Loucy (cell line): ENCODE data around the gene SYT7.

Experiments used
- H2AFZ ChIP-seq: fragments of 200-600 bp; sonication (generic); 2 replicates; pipeline ENCODE4 v1.6.0; 2016; ENCODE audit warnings: antibody characterized with exemption, mild to moderate bottlenecking, low read length, moderate library complexity
- H3F3A ChIP-seq: fragments of 200-600 bp; 2 replicates; pipeline ENCODE4 v1.6.0; 2016; ENCODE audit warnings: antibody characterized with exemption, low read depth, mild to moderate bottlenecking
- H3K27me3 ChIP-seq: fragments of 200-600 bp; sonication (generic); 2 replicates; pipeline ENCODE4 v1.6.1; 2014; ENCODE audit warnings: low read length, mild to moderate bottlenecking; ENCODE audit not compliant: insufficient read depth, poor library complexity, severe bottlenecking
- H3K36me3 ChIP-seq: fragments of 200-600 bp; sonication (generic); 2 replicates; pipeline ENCODE4 v1.6.1; 2016; ENCODE audit warnings: low read length; ENCODE audit not compliant: insufficient read depth
- H3K4me1 ChIP-seq: fragments of 200-600 bp; sonication (generic); 2 replicates; pipeline ENCODE4 v1.5.1; 2014; ENCODE audit warnings: low read length, mild to moderate bottlenecking; ENCODE audit not compliant: insufficient read depth, poor library complexity, severe bottlenecking
- H3K4me2 ChIP-seq: fragments of 200-600 bp; sonication (generic); 2 replicates; pipeline ENCODE4 v1.6.0; 2014; ENCODE audit warnings: antibody characterized with exemption, low read length, low read depth, mild to moderate bottlenecking; ENCODE audit not compliant: poor library complexity, severe bottlenecking
- H3K4me3 ChIP-seq: fragments of 200-600 bp; sonication (generic); 2 replicates; pipeline ENCODE4 v1.5.1; 2014; ENCODE audit warnings: low read length, mild to moderate bottlenecking, mixed read lengths; ENCODE audit not compliant: poor library complexity, severe bottlenecking
- H3K79me2 ChIP-seq: fragments of 200-600 bp; sonication (generic); 2 replicates; pipeline ENCODE4 v1.6.1; 2014; ENCODE audit warnings: low read length; ENCODE audit not compliant: insufficient read depth
- H3K9ac ChIP-seq: fragments of 200-600 bp; sonication (generic); 2 replicates; pipeline ENCODE4 v1.6.0; 2014; ENCODE audit warnings: mild to moderate bottlenecking, low read depth, low read length, moderate library complexity; ENCODE audit not compliant: poor library complexity, severe bottlenecking
- H3K9me2 ChIP-seq: fragments of 200-600 bp; sonication (generic); replicated peaks from 2 replicates; pipeline ENCODE4 v1.6.1; 2016; ENCODE audit warnings: low read depth, low read length, mixed read lengths
- H3K9me3 ChIP-seq: fragments of 200-600 bp; sonication (generic); 2 replicates; pipeline ENCODE4 v1.6.1; 2014; ENCODE audit warnings: mild to moderate bottlenecking, antibody characterized with exemption, low read length, low read depth; ENCODE audit not compliant: insufficient read depth
- H4K20me1 ChIP-seq: fragments of 200-600 bp; sonication (generic); 2 replicates; pipeline ENCODE4 v1.6.0; 2014; ENCODE audit warnings: antibody characterized with exemption, low read length, mild to moderate bottlenecking; ENCODE audit not compliant: insufficient read depth, poor library complexity, severe bottlenecking
- EZH2phosphoT487 ChIP-seq: fragments of 200-600 bp; IDR thresholded peaks from 2 replicates; pipeline ENCODE4 v1.6.1; 2018; ENCODE audit warnings: antibody characterized with exemption, mild to moderate bottlenecking, moderate library complexity, borderline replicate concordance
- TF ChIP-seq, protein P1 (sequence below): fragments of 200-600 bp; sonication (generic); conservative IDR thresholded peaks from 2 replicates; pipeline ENCODE4 v1.5.1; 2014; ENCODE audit warnings: mild to moderate bottlenecking, antibody characterized with exemption, low read length

SYT7 gene

DNA sequence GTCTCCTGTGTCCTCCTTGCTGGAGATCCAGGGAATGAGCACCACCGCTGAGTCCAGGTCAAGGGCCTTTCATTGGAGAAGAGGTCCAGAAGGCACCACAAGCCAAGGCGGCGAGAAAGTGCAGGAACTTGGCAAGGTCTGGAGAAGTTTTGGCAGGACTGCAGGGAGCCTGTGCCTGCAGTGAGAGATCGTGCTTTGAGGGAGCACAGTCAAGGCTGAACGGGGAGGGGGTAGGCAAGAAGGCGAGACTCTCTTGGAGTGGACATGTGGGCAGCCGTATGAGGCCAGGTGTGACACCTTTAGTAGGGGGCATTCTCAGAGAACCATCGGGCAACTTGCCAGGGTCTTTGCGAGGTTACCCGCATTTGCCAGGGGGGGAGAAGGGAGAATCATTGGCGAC is 41.9 kb downstream of the SYT7 start:
- Histone ChIP-seq H4K20me1 (no peaks in the 10 kb centered on the region), H3K79me2 (no peaks in the 10 kb centered on the region)

DNA sequence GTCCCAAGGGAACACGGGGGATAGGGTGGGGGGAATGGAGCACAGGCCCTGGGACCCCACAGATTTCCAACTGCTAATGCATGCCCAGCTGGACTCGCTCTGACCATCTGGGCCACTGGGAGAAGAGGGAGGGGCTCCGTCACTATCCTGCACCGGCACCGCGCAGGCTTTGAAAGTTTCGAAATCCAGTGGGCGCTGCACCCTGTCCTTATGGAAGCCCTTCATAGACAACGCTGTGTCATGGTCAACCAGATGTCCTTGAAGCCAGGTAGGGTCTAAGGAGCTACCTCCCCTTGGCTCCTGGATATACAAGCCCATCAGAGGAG is 42.3 kb downstream of the SYT7 start:
- Histone ChIP-seq H3K9ac (no peak overlapping the region), H3K79me2 (no peaks in the 10 kb centered on the region), H3K4me2 (no peak overlapping the region), H4K20me1 (no peaks in the 10 kb centered on the region), H3F3A (no peaks in the 10 kb centered on the region), H3K27me3 (no peaks in the 10 kb centered on the region), H3K4me3 (no peak overlapping the region), H3K9me2 (no peaks in the 10 kb centered on the region), H3K36me3 (no peaks in the 10 kb centered on the region), H3K4me1 (peaks cover 9% of the 10 kb centered on the region), H3K9me3 (no peaks in the 10 kb centered on the region), H2AFZ (no peak overlapping the region)
- TF ChIP-seq EZH2phosphoT487, result no peak
- TF ChIP-seq, protein P1, sequence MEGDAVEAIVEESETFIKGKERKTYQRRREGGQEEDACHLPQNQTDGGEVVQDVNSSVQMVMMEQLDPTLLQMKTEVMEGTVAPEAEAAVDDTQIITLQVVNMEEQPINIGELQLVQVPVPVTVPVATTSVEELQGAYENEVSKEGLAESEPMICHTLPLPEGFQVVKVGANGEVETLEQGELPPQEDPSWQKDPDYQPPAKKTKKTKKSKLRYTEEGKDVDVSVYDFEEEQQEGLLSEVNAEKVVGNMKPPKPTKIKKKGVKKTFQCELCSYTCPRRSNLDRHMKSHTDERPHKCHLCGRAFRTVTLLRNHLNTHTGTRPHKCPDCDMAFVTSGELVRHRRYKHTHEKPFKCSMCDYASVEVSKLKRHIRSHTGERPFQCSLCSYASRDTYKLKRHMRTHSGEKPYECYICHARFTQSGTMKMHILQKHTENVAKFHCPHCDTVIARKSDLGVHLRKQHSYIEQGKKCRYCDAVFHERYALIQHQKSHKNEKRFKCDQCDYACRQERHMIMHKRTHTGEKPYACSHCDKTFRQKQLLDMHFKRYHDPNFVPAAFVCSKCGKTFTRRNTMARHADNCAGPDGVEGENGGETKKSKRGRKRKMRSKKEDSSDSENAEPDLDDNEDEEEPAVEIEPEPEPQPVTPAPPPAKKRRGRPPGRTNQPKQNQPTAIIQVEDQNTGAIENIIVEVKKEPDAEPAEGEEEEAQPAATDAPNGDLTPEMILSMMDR, result no peak

More for the DNA sequence above, 41.9 kb downstream of the SYT7 start:
- no peaks in the 10 kb centered on the region for H3K9me3 ChIP-seq
- TF ChIP-seq, protein P1, result no peak
- no peak for TF ChIP-seq EZH2phosphoT487
- no peak overlapping the region for H3K9ac ChIP-seq
- no peaks in the 10 kb centered on the region for H3F3A ChIP-seq
- H3K4me2 ChIP-seq, result no peak overlapping the region
- H3K27me3 ChIP-seq, result no peaks in the 10 kb centered on the region
- H3K9me2 ChIP-seq, result no peaks in the 10 kb centered on the region
- peaks cover 9% of the 10 kb centered on the region for H3K4me1 ChIP-seq
- H2AFZ ChIP-seq, result no peak overlapping the region
- no peak overlapping the region for H3K4me3 ChIP-seq
- H3K36me3 ChIP-seq, result no peaks in the 10 kb centered on the region

DNA sequence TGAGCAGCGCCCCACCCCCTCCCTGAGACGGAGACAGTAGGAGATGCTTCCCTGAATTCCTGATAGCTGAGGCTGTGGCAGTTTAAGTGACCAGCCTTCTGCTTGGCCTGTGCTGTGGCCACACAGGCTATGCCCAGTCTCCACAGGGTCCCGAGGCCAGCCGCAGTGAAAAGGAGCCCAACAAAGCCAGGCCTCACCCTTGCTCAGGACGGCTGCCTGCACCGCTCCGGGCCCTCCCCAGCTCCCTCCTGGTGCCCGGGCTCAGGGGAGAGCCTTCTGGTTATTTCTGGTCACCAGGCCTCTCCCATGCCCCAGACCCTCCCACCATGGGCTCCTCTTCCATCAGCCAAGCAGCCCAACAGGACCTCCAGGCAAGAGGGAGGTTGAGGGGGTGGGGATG is 43.5 kb downstream of the SYT7 start:
- Histone ChIP-seq H3K9me3 (no peaks in the 10 kb centered on the region), H3K27me3 (no peaks in the 10 kb centered on the region), H3K9ac (no peak overlapping the region), H2AFZ (no peak overlapping the region), H3K79me2 (no peaks in the 10 kb centered on the region), H3F3A (no peaks in the 10 kb centered on the region), H3K4me3 (no peak overlapping the region), H3K4me1 (peaks cover 9% of the 10 kb centered on the region), H3K36me3 (no peaks in the 10 kb centered on the region), H3K9me2 (no peaks in the 10 kb centered on the region), H4K20me1 (no peaks in the 10 kb centered on the region), H3K4me2 (no peak overlapping the region)
- TF ChIP-seq, protein P1, result no peak
- TF ChIP-seq EZH2phosphoT487, result no peak
